ENCODE data around the gene RBM43.

- TF ChIP-seq CTCF (IDR thresholded peaks at IDR 0.05): no peak
- TF ChIP-seq POLR2A (IDR thresholded peaks at IDR 0.05): no peak
Measured at GRCh38 chr2:151292546-151292945, 30.9 kb upstream of the RBM43 start.
